ENCODE data around the gene GATA2. TPM values are rescaled to one million over a fixed set of nuclear protein-coding genes. Genes with fewer than 3 reads are reported as not detected.

The GATA2 gene
- 10 to 100 TPM in 1 of 4 donors, 1 to 10 TPM in 3; 2.8 to 11.6 (median 8.1) TPM for total RNA-seq

GRCh38 chr3:128492671-128493569 is at the start of gene GATA2:
TSS of gene GATA2 (minus strand) at chr3:128493201. CDS start at chr3:128487031, 6,170 bp downstream.
- Histone ChIP-seq H3K36me3 (no peaks in the 10 kb centered on the region), H3K4me3 (peak within 1 kb of the TSS in 2 of 4 donors; percentile 26 to 27), H3K27me3 (peaks cover 0 to 73% of the 10 kb centered on the region in 2 donors), H3K27ac (no peak within 1 kb of the TSS), H3K9me3 (no peaks in the 10 kb centered on the region), H3K4me1 (peaks cover 0 to 56% (median 23%) of the 10 kb centered on the region in 4 donors)
- DNase-seq: peak in 2 of 3 donors; percentile 43 to 55
- no peak for TF ChIP-seq CTCF (IDR thresholded peaks at IDR 0.05)
- no peak for TF ChIP-seq POLR2A (IDR thresholded peaks at IDR 0.05)

GRCh38 chr3:128541246-128541645 is 48.2 kb upstream of the GATA2 start:
- no peak for TF ChIP-seq CTCF (IDR thresholded peaks at IDR 0.05)
- no peak for TF ChIP-seq POLR2A (IDR thresholded peaks at IDR 0.05)
- no peak overlapping the region for H3K27ac ChIP-seq
- no peak for DNase-seq
- H3K4me1 ChIP-seq: no peaks in the 10 kb centered on the region
- H3K9me3 ChIP-seq: peaks cover 0 to 5% (median 0%) of the 10 kb centered on the region in 4 donors
- H3K4me3 ChIP-seq: no peak overlapping the region
- no peaks in the 10 kb centered on the region for H3K27me3 ChIP-seq
- H3K36me3 ChIP-seq: no peaks in the 10 kb centered on the region

DNA sequence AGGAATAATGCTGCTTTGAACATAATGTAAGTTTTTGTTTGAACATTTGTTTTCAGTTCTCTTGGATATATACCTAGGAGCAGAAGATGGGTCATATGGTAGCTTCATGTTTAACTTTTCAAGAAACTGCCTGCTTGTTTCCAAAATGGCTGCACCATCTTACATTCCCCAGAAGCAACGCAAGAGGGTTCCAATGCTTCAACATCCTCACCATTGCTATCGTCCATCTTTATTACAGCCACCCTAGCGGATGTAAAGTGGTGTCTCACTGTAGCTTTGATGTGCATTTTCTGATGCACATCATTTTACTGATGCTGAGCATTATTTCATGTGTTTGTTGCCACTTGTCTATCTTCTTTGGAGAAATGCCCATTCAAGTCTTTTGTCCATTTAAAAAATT is 46.4 kb upstream of the GATA2 start:
- Histone ChIP-seq H3K27me3 (no peaks in the 10 kb centered on the region), H3K27ac (no peak overlapping the region), H3K4me1 (no peaks in the 10 kb centered on the region), H3K9me3 (peaks cover 0 to 5% (median 0%) of the 10 kb centered on the region in 4 donors), H3K36me3 (no peaks in the 10 kb centered on the region), H3K4me3 (no peak overlapping the region)
- DNase-seq: no peak
- no peak for TF ChIP-seq POLR2A (IDR thresholded peaks at IDR 0.05)

DNA sequence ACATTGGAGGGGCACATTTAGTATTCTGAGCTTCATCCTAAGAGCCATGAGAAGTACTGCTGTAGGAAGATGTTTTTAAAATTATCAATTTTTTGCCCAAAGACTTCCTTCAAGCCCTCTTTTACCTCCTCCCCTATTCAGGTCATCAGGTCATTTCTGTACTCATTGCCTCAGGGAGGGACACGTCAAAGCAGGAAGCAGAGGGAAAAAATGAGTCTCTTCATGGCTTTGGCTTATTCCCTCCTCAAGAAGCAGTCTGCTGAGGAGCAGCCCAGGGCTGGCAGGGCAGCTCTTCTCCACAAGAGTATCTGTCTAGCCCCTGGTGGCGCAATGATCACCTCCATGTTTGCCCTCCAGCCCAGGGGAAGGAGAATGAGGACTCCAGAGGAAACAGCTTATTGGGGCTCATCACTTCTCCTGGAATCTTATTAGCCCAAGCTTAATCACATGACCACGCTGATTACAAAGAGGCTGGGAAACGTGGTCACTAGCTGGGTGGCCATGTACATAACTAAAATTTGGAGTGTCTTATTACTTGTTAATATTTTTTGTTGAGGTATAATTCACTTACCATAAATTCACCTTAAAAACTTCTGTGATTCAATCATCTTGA is 44.2 kb upstream of the GATA2 start:
- no peaks in the 10 kb centered on the region for H3K27me3 ChIP-seq
- TF ChIP-seq POLR2A (IDR thresholded peaks at IDR 0.05): no peak
- no peak for TF ChIP-seq CTCF (IDR thresholded peaks at IDR 0.05)
- DNase-seq: no peak

GRCh38 chr3:128532012-128532983 is 39.3 kb upstream of the GATA2 start:
- Histone ChIP-seq H3K27me3 (no peaks in the 10 kb centered on the region), H3K36me3 (no peaks in the 10 kb centered on the region), H3K27ac (no peak overlapping the region), H3K9me3 (no peaks in the 10 kb centered on the region), H3K4me3 (no peak overlapping the region), H3K4me1 (no peaks in the 10 kb centered on the region)
- TF ChIP-seq POLR2A (IDR thresholded peaks at IDR 0.05): no peak
- no peak for TF ChIP-seq CTCF (IDR thresholded peaks at IDR 0.05)
- DNase-seq: no peak

More for the DNA sequence above, 44.2 kb upstream of the GATA2 start:
- Histone ChIP-seq H3K4me1 (no peaks in the 10 kb centered on the region), H3K27ac (no peak overlapping the region), H3K9me3 (no peaks in the 10 kb centered on the region), H3K4me3 (no peak overlapping the region), H3K36me3 (no peaks in the 10 kb centered on the region)
